A549 (cell line): Measurements from ENCODE around the gene TAS2R50. TPM values are rescaled to one million over a fixed set of nuclear protein-coding genes. Genes with fewer than 3 reads are reported as not detected.

Experiments
- ATAC-seq, 2 experiments: fragments of 200-7000 bp in 1 of 2; fragments of >200 bp in 1 of 2; cut with Nextera tagmentation in 1 of 2; cut with Tn5 transposase in 1 of 2; 3 replicates each; pipeline versions ENCODE4 v1.8.0 to v1.9.1; 2018 to 2020; ENCODE audit warnings: mild to moderate bottlenecking in 1 of 2, moderate library complexity in 1 of 2
- CTCF ChIA-PET: fragments of 300-600 bp; sonication (Branson Sonifier 250); formaldehyde crosslinking; extraction: SDS; loops from one replicate; lab custom pipeline; 2021; ENCODE audit warnings: antibody characterized with exemption, inconsistent platforms; lab: Yijun Ruan, JAX
- POLR2A ChIA-PET: fragments of 350-600 bp; formaldehyde crosslinking; extraction: SDS; loops from one replicate; lab custom pipeline; 2021; ENCODE audit warnings: antibody characterized with exemption, inconsistent platforms; lab: Yijun Ruan, JAX
- DNase-seq, 2 experiments: peaks; one replicate each; pipeline versions ENCODE4 v3.0.0 to v3.0.0-alpha.2; 2011 to 2016; ENCODE audit warnings: low read depth in 1 of 2, low spot score in 1 of 2
- FAIRE-seq: peaks from 2 replicates; lab custom pipeline; 2011; peaks lifted over from hg19 to GRCh38; lab: Jason Lieb, UNC
- H3K27ac ChIP-seq, 2 experiments: fragments of >200 bp; sonication (Bioruptor Twin); formaldehyde crosslinking; 3 replicates each; pipeline ENCODE4 v1.5.1; 2016 to 2017
- H3K4me1 ChIP-seq: fragments of >200 bp; sonication (Bioruptor Twin); formaldehyde crosslinking; 3 replicates; pipeline ENCODE4 v1.6.1; 2016
- H3K4me2 ChIP-seq: fragments of >200 bp; sonication (Bioruptor Twin); formaldehyde crosslinking; 3 replicates; pipeline ENCODE4 v1.6.1; 2016
- H3K4me3 ChIP-seq: fragments of >200 bp; sonication (Bioruptor Twin); formaldehyde crosslinking; 3 replicates; pipeline ENCODE4 v1.5.1; 2016
- H3K9me3 ChIP-seq: fragments of >200 bp; sonication (Bioruptor Twin); formaldehyde crosslinking; 3 replicates; pipeline ENCODE4 v1.6.1; 2016
- BHLHE40 ChIP-seq: IDR thresholded peaks from 2 replicates; pipeline ENCODE4 v1.6.1; 2012; ENCODE audit warnings: low read depth, low read length, inconsistent platforms
- CTCF ChIP-seq: fragments of >200 bp; sonication (Bioruptor Twin); formaldehyde crosslinking; IDR thresholded peaks from 3 replicates; pipeline ENCODE4 v1.5.1; 2016
- ELK1 ChIP-seq: fragments of 150-350 bp; IDR thresholded peaks from 2 replicates; pipeline ENCODE4 v1.6.1; 2014; ENCODE audit warnings: low read depth, mild to moderate bottlenecking, low read length
- ESRRA ChIP-seq: fragments of 150-350 bp; IDR thresholded peaks from 2 replicates; pipeline ENCODE4 v1.6.1; 2014; ENCODE audit warnings: mild to moderate bottlenecking, low read length, borderline replicate concordance
- FOSB ChIP-seq: fragments of 250-450 bp; sonication (Bioruptor Pico); IDR thresholded peaks from 2 replicates; pipeline ENCODE4 v1.5.0; 2020; ENCODE audit warnings: mild to moderate bottlenecking, moderate library complexity
- FOSL2 ChIP-seq, 2 experiments: fragments of 450-650 bp in 1 of 2; fragments of >200 bp in 1 of 2; sonication (Bioruptor Twin) in 1 of 2; formaldehyde crosslinking; IDR thresholded peaks; 2 replicates each; pipeline versions ENCODE4 v1.5.0 to v1.6.1; 2016 to 2020; ENCODE audit warnings: mild to moderate bottlenecking in 1 of 2, moderate library complexity in 1 of 2
- FOXS1 ChIP-seq: fragments of 250-450 bp; sonication (Bioruptor Pico); IDR thresholded peaks from 2 replicates; pipeline ENCODE4 v1.5.0; 2020; ENCODE audit warnings: mild to moderate bottlenecking, moderate library complexity
- HDAC2 ChIP-seq: fragments of 200-600 bp; sonication (generic); IDR thresholded peaks from 2 replicates; pipeline ENCODE4 v1.6.1; 2016
- HES2 ChIP-seq: fragments of >200 bp; sonication (Bioruptor Twin); formaldehyde crosslinking; IDR thresholded peaks from 2 replicates; pipeline ENCODE4 v1.6.1; 2016
- HOXB13 ChIP-seq: fragments of 250-450 bp; sonication (Bioruptor Pico); IDR thresholded peaks from 2 replicates; pipeline ENCODE4 v1.5.0; 2020; ENCODE audit warnings: low read depth, mild to moderate bottlenecking, moderate library complexity
- HOXB5 ChIP-seq: fragments of 250-450 bp; sonication (Bioruptor Pico); IDR thresholded peaks from 2 replicates; pipeline ENCODE4 v1.5.0; 2020; ENCODE audit warnings: mild to moderate bottlenecking, moderate library complexity
- JUN ChIP-seq, 2 experiments: fragments of >200 bp; sonication (Bioruptor Twin); formaldehyde crosslinking; IDR thresholded peaks; 2 replicates in 1 of 2; 3 replicates in 1 of 2; pipeline ENCODE4 v1.6.1; 2016 to 2017
- KDM5A ChIP-seq: fragments of 200-600 bp; sonication (generic); IDR thresholded peaks from 2 replicates; pipeline ENCODE4 v1.6.1; 2016; ENCODE audit warnings: antibody characterized with exemption, mild to moderate bottlenecking
- MAX ChIP-seq: IDR thresholded peaks from 2 replicates; pipeline ENCODE4 v1.6.1; 2012
- PBX3 ChIP-seq: IDR thresholded peaks from 2 replicates; pipeline ENCODE4 v1.6.1; 2012
- POLR2A ChIP-seq: IDR thresholded peaks from 2 replicates; pipeline ENCODE4 v1.6.1; 2012; ENCODE audit warnings: mild to moderate bottlenecking, low read length
- RCOR1 ChIP-seq: fragments of 150-350 bp; IDR thresholded peaks from 2 replicates; pipeline ENCODE4 v1.6.1; 2014; ENCODE audit warnings: antibody characterized with exemption, low read length, low read depth
- RFX5 ChIP-seq: fragments of 450-650 bp; IDR thresholded peaks from 2 replicates; pipeline ENCODE4 v1.7.1; 2014; ENCODE audit warnings: antibody characterized with exemption, mild to moderate bottlenecking, moderate library complexity
- USF2 ChIP-seq: fragments of 450-650 bp; IDR thresholded peaks from 2 replicates; pipeline ENCODE4 v1.6.1; 2014; ENCODE audit warnings: antibody characterized with exemption
- ZFP36 ChIP-seq: fragments of 450-650 bp; IDR thresholded peaks from 2 replicates; pipeline ENCODE4 v1.6.1; 2014; ENCODE audit warnings: borderline replicate concordance; ENCODE audit not compliant: partially characterized antibody
- ZSCAN20 ChIP-seq: fragments of 250-450 bp; sonication (Bioruptor Pico); IDR thresholded peaks from 2 replicates; pipeline ENCODE4 v1.8.0; 2022; ENCODE audit warnings: mild to moderate bottlenecking, moderate library complexity
- WGBS: methylation state at CpG from one replicate; pipeline ENCODE4 v1.1.6; 2017; ENCODE audit errors: missing lambda C conversion rate; 5-methylcytosine and 5-hydroxymethylcytosine counted together
- polyA plus RNA-seq, 4 experiments: library from polyadenylated mRNA; depleted of rRNA in 3 of 4; stranded (reverse); fragments of >200 nt; fragmentation: RNase III in 1 of 4; extraction: RNeasy Plus Mini Kit Qiagen cat#74134 plus additional on column Dnase treatment in 1 of 4; gene quantifications; 2 replicates in 3 of 4; 3 replicates in 1 of 4; pipeline ENCODE4 v1.2.3, GENCODE V29; 2011 to 2017

TAS2R50 gene
- polyA plus RNA-seq, 2 of the 4 experiments (the other 2 are of a cell fraction) = 0.27 TPM; not detected in 1

DNA sequence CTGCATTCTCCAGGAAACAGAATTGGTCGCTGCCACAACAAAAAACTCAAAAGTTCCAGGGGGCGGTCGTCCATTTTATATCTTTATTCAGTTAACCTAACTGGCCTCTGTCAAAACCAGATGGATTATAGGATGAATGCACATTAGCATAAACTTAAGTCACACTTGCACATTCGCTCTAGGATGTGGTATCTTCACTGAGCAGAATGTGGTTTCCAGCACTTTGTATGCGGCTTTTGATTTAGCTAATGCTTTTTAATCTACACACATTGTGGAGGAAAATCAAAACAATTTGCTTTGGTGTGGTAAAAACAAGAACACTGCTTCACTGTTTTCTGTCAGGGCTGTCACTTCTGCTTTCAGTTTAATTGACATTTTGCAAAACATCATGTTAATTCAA, 4.5 kb downstream of the TAS2R50 start:
- FAIRE-seq (no peak), DNase-seq (no peak), ATAC-seq (no peak)
- Histone ChIP-seq H3K4me3 (no peak overlapping the region), H3K4me2 (no peak overlapping the region), H3K9me3 (no peaks in the 10 kb centered on the region), H3K27ac (no peak overlapping the region), H3K4me1 (no peaks in the 10 kb centered on the region)
- POLR2A ChIA-PET = no interaction called here
- CTCF ChIA-PET = no interaction called here
- TF ChIP-seq RCOR1 (no peak), HOXB13 (CRISPR knock-in tag) (no peak), ZFP36 (no peak), ELK1 (no peak)
- WGBS = 95% methylated on average over 5 of the region's 5 CpGs

- POLR2A ChIA-PET = no interaction called here
- TF ChIP-seq CTCF (no peak), PBX3 (no peak), HOXB5 (CRISPR knock-in tag) (no peak), HES2 (no peak), FOSB (no peak), FOXS1 (no peak), KDM5A (no peak), BHLHE40 (no peak), HDAC2 (no peak), POLR2A (no peak), MAX (no peak), FOSL2 (IDR thresholded peaks at IDR 0.05) (no peak), FOSL2 (CRISPR knock-in tag; IDR thresholded peaks at IDR 0.05) (no peak), RFX5 (no peak), ZSCAN20 (CRISPR knock-in tag) (no peak), ESRRA (no peak), USF2 (no peak), JUN (IDR thresholded peaks at IDR 0.05) (no peak)
- H3K4me1 ChIP-seq = no peaks in the 10 kb centered on the region
- DNase-seq = no peak
- ATAC-seq = no peak
- CTCF ChIA-PET = interaction anchor here (0.9 kb wide), 1 partner anchor 11 kb away, joined by 3 read pairs; no protein-coding TSS in a partner anchor
- no peaks in the 10 kb centered on the region for H3K9me3 ChIP-seq
- no peak for FAIRE-seq
- no peak overlapping the region for H3K4me2 ChIP-seq
- no peak overlapping the region for H3K4me3 ChIP-seq
- 86% methylated on average over 3 of the region's 3 CpGs for WGBS
- no peak overlapping the region for H3K27ac ChIP-seq
These were observed 11.7 kb downstream of the TAS2R50 start for GRCh38 chr12:10974965-10975364.
